ENCODE data around the gene AGAP1.

AGAP1 gene

DNA sequence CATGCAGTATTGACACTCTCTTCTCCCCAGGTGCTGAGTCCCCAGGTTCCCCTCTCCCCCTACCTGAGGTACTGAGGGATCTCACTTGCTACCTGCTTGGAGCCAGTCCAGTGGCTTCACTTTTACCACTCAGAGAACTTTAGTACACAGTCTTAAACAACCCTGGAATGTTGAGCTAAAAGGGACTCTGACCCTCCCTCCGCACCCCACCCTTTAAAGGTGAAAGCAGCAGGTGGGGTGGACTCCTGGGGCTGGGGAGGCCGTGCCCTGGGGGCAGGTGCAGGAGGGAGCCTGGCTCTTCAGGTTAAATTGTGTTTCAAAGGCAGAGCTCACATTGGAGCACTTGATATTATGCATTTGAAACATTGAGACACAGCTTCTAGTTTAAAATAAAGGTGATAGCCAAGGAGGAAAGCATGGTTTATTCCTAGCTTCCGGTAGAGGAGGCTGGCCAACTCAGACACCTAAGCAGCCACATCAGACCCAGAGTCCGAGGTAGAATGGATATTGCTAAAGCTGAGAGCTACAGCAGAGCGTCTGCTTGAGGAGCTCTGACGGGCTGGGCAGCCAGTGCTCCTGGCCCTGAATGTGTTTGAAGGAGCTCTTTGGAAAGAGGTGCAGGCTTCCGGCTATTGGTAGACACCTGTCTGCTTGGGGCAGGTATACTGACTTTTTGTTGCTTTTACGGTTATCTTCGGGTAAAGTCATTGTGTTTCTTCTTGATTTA, 196.4 kb downstream of the AGAP1 start:
- DNase-seq (ENCODE audit: low read depth in 2 of 2): no peak

DNA sequence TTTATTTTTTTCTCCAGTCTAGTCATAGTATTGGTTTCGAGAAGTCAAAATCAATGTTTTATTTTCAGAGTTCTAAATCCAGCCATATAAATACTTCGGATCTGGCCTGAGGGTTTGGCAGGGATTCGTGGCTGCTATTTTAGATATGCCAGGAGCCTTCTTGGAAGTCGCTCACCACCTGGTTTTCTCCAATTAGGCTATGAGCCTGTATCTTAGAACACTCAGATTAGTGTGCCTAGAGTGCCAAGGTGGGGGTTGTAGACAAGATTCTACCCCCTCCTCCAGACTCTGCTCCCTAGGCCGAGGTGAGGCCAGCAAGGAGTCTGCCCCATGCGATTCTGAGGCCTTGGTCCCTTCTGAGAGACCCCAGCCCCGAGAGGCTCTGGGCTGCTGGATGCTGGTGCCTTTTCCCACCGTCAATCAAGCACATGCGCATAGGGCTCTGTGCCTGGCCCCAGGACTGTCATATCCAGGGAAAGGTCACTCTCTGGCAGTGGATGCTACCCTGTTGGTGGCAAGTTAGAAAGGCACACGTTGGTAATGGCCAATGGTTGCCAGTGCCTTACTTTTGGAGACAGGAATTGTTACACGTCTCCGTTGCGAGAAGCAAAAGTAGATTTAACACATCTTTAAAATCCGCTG, 197.1 kb downstream of the AGAP1 start:
- DNase-seq (ENCODE audit: low read depth in 2 of 2): no peak

DNA sequence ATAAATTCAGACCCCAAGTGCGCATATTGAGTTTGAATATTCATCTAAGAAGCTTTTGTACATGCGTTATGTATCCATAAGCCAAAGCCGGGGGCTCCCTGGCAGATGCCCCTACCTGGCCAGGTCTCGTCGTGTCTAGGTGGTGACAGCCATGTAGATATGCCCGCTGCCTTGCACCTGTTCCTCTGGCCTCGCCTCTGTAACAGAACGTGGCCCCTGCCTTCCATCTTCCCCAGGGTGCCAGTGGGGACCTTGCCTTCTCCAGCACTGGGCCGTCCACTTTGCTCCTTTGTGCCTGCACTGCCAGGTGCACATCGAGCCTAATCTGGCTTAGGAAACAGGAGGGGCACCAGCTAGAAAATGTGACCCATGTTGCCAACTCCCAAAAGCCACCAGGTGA, 198.2 kb downstream of the AGAP1 start:
- no peak for DNase-seq (ENCODE audit: low read depth in 2 of 2)

DNA sequence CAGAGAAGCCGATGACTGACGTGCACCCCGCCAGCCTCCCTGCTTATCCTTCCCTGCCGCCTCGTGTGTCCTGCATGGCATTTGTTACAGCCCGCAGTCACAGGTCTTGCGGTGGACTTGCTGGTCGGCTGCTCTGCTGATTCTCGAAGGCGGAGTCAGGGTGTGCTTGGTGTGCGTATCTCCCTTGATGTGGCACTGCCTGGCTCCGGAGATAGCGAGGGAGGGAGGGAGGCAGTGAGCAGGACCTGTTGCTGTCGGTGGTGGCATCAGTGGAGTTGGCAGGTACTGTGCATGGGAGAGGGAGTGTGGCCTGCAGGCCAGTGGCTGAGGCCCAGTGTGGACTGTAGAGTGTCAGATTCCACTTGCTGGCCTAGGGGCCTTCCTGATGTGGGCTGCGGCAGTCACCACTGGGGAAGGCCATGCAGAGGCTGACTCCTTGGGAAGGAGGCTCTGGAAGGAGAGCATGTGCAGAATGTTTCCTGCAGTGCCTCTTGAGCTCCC, 198.9 kb downstream of the AGAP1 start:
- no peak for DNase-seq (ENCODE audit: low read depth in 2 of 2)

DNA sequence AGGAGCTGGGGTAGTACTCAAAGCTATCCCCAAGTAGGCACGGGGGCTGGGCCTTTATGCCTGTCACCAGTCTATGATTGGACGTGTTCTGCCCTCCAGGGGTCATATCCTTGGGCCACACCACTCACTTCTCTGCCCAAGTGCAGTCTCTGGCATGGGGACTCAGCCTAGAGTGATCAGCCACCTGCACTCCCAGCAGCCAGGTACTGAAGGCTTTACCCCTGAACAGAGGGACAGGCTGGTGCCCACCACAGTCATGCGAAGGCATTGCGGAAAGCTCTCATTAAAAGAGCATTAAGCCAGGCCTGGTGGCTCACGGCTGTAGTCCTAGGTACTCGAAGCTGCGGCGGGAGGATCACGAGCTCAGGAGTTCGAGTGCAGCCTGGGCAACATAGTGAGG, 199.4 kb downstream of the AGAP1 start:
- DNase-seq (ENCODE audit: low read depth in 2 of 2): no peak

DNA sequence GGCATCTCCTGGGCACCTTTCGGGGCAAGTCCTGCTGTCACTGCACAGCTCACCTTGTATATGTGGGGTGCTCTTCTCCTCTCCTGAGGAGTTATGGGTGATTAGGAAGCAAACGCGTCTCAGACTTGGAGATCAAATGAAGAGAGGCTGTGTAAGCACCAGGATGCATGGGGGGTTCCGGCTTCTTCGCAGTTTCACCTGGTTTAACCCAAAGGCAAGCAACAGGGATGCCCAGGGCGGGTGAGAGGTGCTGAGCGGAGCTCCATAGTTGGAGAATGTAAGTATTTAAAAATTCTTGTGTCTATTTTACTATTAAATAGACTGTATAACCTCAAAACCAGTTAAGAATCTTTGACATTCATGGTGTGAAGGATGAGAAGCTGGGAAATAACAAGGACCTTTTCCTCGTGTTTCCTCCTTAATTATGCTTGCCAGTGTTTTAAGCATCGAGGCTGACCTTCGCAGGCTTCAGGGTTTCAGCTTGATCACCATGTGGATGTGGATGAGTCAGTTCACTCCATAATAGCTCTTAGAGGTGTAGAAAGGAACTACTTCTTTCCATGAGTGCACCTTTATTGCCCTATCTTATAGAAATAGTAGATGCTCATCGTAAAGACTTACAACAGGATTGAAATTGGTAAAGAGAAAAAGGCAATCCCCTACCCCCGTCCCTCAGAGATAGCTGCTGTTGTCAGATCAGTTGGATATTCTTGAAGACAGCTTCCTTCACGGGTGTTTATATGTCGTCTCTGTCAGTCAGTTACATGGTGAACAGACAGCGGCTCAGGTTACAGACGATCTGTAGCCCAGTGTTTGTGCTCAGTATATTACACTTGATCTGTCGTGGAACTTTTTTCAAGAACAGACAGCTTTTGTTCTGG, 201.1 kb downstream of the AGAP1 start:
- no peak for DNase-seq (ENCODE audit: low read depth in 2 of 2)

DNA sequence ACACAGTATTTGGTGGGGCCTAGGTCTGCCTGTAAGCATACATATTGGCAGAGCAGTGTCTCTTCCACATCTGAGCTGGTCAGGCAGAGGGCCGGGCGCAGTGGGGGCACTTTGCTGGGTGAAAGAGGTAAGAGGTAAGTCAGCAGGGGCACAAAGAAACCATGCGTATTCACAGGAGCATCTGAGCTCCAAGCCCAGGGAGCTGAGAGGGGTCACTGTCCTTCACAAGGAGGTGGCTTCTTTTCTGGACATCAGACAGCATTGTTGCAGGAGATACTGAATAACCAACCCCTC, 201.7 kb downstream of the AGAP1 start:
- no peak for DNase-seq (ENCODE audit: low read depth in 2 of 2)

DNA sequence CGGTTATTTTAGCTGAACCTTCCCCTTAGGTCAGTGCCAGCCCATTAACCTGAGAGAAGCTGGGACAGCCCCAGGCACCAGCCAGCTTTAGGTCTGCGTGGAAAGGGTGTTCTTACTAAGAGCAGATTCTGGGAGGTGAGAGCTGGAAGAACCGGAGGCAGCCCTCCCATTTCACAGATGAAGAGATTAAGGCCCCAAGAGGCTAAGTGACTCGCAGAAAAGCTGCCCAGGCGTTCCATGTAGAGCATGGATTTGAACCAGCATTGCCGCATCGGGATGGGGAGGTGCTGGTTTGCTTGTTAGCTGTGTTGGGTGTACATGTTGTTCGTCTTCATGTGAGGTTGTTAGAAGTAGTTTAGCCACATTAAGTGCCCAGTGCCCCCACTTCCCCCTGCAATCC, 203.2 kb downstream of the AGAP1 start:
- no peak for DNase-seq (ENCODE audit: low read depth in 2 of 2)

DNA sequence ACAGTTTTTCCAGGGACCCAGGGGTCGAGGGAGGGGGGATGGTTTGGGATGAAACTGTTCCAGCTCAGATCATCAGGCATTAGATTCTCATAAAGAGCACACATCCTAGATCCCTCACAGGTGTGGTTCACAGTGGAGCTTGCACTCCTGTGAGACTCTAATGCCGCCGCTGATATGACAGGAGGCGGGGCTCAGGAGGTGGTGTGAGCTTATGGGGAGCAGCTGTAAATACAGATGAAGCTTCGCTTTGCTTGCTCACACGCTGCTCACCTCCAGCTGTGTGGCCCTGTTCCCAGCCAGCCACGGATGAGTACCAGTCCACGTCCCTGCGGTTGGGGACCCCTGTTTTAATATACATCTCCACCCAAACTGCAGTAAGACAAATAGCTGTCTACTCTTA, 204.2 kb downstream of the AGAP1 start:
- no peak for DNase-seq (ENCODE audit: low read depth in 2 of 2)

DNA sequence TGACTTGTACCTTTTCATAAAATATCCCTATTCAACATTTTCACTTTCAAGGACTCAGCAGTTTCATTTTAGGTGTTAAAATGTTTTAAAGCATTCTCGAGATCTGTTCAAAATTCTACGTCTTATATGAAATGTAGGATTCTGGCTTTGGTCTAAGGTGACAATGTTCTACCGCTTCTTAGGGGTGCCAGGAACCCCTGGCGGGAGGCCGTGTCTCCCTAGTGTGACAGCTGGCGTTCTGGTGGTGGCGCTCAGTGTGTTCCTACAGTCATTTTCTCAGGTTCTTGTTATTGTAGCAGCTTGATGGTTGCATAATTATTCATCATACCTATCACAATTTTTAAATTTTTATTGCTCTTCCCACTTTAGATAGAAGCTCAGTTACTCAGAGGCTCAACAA, 204.6 kb downstream of the AGAP1 start:
- no peak for DNase-seq (ENCODE audit: low read depth in 2 of 2)

DNA sequence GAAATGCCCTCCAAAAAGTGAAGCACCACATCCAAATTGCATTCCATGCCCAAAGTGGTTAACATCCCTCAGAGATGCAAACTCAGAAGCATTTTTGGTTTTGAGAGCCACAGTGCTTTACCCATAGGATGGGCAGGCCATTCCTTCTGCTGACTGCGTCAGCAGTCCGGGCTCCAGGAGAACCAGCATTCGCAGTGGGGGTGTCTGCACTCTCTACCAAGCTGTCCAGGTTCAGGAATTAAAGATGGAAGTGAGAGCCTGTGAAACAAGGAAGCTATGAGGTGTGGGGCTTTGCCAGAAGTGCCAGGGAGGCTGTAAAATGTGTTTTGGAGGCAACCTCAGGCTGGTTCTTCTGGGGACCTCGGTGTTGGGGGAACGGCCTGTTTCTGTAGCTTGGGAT, 205.7 kb downstream of the AGAP1 start:
- no peak for DNase-seq (ENCODE audit: low read depth in 2 of 2)

DNA sequence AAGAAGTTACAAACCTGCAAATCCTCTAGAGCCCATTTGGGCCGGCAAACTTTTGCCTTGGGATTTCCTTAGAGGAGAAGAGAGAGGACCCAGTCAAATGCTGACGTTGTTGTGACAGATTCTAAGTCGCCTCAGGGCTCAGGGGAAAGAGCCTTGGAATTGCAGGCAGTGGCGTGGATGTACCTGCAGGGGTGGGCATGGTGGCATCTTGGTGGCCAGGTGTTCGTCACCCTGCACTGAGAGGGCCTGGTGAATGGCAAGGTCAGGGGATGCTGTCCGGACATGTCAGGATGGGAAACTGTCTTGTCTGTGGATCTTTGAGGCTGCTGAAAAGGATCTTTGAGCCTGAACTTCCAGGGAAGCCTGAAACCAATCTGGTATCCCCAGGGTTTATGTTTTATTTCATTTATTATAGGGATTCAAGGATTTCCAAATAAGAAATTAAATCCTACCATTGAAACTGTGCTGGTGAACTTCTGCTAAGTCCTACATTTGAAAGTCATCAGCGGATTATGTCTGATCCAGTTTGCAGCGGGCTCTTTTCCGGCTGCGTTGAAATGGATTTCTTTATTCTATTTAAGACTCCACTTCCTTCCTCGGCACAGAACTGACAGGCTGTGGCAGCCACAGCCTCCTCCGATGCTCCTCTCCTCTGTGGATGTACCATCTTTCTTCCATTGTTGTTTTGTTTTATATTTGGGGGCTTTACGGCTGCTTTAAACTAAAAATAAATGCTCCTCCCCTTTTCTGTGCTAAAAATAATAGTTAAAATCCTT, 207.6 kb downstream of the AGAP1 start:
- DNase-seq (ENCODE audit: low read depth in 2 of 2): no peak

DNA sequence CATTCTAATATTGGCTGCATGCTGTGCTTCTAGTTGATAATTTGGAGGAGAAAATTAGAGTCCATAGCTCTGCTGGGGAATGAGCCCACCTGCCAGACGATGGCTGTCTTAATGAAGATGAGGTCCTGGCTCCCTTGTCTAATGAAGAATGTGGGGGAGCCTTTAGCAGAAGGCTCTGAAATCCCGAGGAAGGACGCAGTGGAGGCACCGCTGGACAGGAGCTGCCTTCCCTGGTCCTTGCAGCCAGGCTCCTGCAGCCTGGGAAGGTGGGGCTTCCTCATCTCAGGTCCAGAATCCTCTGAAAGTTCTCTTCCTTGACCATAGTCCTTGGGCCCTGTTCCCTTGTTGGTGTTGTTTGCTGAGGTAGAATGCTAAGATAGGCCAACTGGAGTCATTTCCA, 208.3 kb downstream of the AGAP1 start:
- no peak for DNase-seq (ENCODE audit: low read depth in 2 of 2)

DNA sequence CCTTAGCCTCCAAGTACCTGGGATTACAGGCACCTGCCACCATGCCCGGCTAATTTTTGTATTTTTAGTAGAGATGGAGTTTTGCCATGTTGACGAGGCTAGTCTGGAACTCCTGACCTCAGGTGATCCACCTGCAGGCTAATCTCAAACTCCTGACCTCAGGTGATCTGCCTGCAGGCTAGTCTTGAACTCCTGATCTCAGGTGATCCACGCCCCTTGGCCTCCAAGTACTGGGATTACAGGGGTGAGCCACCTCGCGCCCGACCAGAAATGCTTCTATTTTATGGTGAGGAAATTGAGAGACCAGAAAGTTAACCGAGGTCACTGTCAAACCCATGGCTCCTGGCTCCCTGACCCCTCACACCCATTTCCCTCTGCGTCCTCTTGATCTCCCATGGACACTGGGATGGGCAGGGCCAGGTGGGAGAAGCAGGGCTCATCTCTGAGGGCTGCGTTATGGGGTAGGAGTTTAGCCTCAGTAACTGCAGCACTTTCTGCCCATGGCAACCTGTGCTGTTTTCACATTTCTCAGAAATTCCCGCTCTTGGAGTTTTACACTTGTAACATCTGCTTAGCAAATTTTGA, 210.0 kb downstream of the AGAP1 start:
- no peak for DNase-seq (ENCODE audit: low read depth in 2 of 2)

DNA sequence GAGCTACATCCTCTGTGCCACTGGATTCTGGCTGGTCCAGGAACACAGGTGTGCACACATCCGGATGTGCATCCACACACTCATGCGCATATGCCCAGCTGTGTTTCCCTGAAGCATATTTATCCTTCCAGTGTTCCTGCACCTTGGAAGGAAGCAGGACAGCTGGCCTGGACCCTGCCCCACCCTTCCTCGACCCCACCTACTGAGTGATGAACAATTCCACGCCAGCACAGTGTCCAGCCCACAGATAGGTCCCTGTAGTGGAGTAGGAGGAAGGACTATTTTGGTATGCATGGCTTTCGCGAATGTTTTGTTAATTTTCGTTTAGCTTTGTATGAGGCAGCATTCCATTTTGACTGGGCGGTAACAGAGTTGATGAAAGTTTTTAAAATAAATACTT, 211.5 kb downstream of the AGAP1 start:
- no peak for DNase-seq (ENCODE audit: low read depth in 2 of 2)

DNA sequence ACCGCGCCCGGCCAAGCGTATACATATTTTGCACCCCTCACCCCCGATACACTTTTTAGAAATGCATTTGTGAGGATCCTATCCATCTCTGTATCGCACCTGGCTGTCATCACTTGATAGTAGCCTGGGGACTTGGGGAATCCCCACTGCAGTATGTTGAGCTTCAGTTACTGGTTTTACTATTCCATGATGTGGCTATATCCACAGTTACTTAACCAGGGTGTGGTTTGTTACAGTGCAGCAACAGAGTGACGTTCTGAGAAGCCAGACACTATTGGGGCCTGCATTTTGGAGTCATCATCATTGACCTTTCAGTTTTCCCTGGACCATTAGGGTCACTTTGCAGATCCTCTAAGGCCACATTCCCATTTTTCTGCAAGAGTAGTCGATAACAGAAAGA, 212.7 kb downstream of the AGAP1 start:
- DNase-seq (ENCODE audit: low read depth in 2 of 2): no peak

DNA sequence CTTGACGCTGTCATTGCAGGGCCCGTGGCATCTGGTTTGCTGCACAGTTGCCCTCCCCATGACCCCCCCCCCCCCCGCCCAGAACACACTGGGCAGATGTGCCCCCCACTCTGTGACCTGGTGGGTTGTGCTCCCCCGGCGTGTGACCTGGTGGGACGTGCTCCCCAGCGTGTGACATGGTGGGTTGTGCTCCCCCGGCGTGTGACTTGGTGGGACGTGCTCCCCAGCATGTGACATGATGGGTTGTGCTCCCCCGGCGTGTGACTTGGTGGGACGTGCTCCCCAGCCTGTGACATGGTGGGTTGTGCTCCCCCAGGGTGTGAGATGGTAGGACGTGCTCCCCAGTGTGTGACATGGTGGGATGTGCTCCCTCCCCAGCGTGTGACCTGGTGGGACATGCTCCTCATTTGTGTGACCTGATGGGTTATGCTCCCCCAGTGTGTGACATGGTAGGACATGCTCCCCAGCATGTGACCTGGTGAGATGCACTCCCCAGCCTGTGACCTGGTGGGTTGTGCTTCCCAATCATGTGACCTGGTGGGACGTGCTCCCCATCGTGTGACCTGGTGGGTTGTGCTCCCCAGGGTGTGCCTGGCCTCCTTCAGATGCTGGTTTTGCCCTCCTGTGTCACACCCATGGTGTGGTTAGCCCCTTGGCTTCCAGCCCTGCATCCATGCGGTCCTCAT, 213.7 kb downstream of the AGAP1 start:
- no peak for DNase-seq (ENCODE audit: low read depth in 2 of 2)

DNA sequence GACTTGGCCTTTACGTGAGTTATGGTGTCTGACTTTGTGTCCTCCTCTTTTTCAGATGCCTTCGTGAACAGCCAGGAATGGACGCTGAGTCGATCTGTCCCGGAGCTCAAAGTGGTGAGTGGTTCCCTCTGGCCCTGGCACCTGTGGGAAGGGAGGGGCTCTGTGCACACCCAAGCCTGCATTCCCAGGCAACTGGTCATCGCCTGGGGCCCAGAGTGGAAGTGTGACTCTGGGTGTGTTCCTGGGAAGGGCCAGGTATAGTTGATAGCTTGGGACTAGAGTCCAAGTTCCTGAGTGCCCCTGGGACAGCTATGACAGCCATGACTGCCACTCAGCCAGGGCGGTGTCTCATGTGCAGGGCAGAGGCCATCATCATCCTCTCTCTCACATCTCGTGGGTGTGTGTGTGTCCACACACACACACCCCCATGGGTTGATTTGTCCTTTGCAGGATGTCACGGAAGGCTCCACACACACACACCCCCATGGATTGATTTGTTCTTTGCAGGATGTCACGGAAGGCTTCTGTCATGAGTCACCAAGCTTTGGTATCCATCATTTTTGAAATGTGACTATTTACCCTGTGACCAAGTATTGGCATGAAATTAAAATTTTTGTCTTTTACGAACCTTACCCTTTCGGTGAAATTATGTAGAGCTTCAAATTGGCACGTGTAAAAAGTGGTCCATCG, 215.4 kb downstream of the AGAP1 start:
- no peak for DNase-seq (ENCODE audit: low read depth in 2 of 2)

DNA sequence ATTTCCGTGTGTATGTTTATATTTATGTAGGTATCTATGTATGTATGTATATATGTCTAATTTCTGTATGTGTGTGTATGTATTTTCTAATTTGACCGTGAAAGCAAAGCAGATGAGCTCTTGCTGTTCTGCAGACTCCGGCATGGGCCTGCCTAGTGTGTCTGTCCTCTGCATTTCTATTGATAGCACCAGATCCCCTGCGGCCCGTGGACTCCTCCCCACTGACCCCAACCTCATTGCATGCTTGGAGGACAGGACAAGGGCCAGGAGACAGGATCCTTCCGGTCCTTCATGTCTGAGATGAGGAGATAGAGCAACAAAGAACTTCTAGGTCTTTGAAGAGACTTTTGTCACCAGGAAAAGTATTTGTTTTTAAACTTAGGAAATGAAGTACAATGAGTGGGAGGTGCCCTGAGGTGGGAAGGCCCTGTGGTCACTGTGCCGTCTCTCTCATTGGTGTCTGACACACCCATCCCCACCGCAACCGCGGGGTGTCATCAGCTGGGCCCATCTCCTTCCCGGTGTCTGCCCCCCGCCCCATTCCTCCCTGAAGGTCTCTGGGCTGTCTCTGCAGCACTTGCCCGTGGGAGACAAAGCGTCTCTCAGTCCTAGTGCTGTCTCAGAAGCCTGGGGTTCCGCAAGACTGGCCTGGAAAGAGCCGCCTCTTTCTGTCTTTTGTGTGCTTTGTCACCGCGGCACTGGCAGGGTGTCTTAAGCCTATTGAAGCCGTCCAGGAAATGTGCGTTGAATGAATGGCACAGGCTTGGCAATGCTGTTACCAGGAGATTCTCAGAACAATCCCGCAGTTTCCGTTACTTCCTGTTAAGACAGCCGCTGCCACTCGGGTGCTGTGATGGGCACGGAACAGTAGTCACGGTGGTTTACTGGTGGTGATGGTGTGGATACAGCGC, 216.4 kb downstream of the AGAP1 start:
- DNase-seq (ENCODE audit: low read depth in 2 of 2): no peak

Measured in stimulated activated CD4-positive, alpha-beta T cell treated with anti-CD3 and anti-CD28 coated beads, Interleukin-1b, Interleukin-23, amount 100 ng/mL, for 4 hours (primary cell).